Choroid plexus epithelial cell (primary cell): ENCODE results near the gene PTPN14.

Experiments
- DNase-seq: peaks from one replicate; pipeline ENCODE4 v3.0.0-alpha.2; 2010; ENCODE audit warnings: low read depth
- H3K4me3 ChIP-seq: 2 replicates; pipeline ENCODE4 v1.5.1; 2011; ENCODE audit warnings: low read depth, mild to moderate bottlenecking, control low read depth, low read length, moderate library complexity
- CTCF ChIP-seq: conservative IDR thresholded peaks from 2 replicates; pipeline ENCODE4 v1.5.1; 2011; ENCODE audit warnings: low read depth, mild to moderate bottlenecking, control low read depth, inconsistent platforms, low read length, moderate library complexity

PTPN14 gene

GRCh38 chr1:214352838-214353237 lies 198.6 kb downstream of the PTPN14 start:
- no peak for TF ChIP-seq CTCF
- H3K4me3 ChIP-seq: no peak overlapping the region
- no peak for DNase-seq

- DNase-seq: no peak
- no peak for TF ChIP-seq CTCF
- no peak overlapping the region for H3K4me3 ChIP-seq
Observed at GRCh38 chr1:214351551-214352277, 199.7 kb downstream of the PTPN14 start.

GRCh38 chr1:214349781-214350180 lies 201.6 kb downstream of the PTPN14 start:
- no peak overlapping the region for H3K4me3 ChIP-seq
- no peak for TF ChIP-seq CTCF
- peak; percentile 61 for DNase-seq

- H3K4me3 ChIP-seq: no peak overlapping the region
- no peak for DNase-seq
- TF ChIP-seq CTCF: no peak
Observed at GRCh38 chr1:214349008-214349407, 202.4 kb downstream of the PTPN14 start.

GRCh38 chr1:214344897-214345296 lies 206.5 kb downstream of the PTPN14 start:
- TF ChIP-seq CTCF: no peak
- H3K4me3 ChIP-seq: no peak overlapping the region
- DNase-seq: no peak

GRCh38 chr1:214342525-214342924 lies 208.9 kb downstream of the PTPN14 start:
- DNase-seq: no peak
- no peak for TF ChIP-seq CTCF

GRCh38 chr1:214341932-214342331 lies 209.5 kb downstream of the PTPN14 start:
- no peak overlapping the region for H3K4me3 ChIP-seq
- no peak for DNase-seq
- TF ChIP-seq CTCF: peak; percentile 28

More at GRCh38 chr1:214342525-214342924, 208.9 kb downstream of the PTPN14 start:
- no peak overlapping the region for H3K4me3 ChIP-seq
